GM23248 (cell line): ENCODE measurements around the gene LMO7. TPM values are rescaled to one million over a fixed set of nuclear protein-coding genes. Genes with fewer than 3 reads are reported as not detected.

Experiments
- DNase-seq: peaks from one replicate; pipeline ENCODE4 v3.0.0-alpha.2; 2015
- H2AFZ ChIP-seq: fragments of 200-600 bp; sonication (generic); 2 replicates; pipeline ENCODE4 v1.6.1; 2016; ENCODE audit warnings: antibody characterized with exemption
- H3F3A ChIP-seq: fragments of 200-600 bp; sonication (generic); 2 replicates; pipeline ENCODE4 v1.6.1; 2016; ENCODE audit warnings: mild to moderate bottlenecking, antibody characterized with exemption, mixed run types; ENCODE audit not compliant: insufficient read depth
- H3K27ac ChIP-seq: fragments of 200-600 bp; sonication (generic); 2 replicates; pipeline ENCODE4 v1.5.1; 2016; ENCODE audit warnings: mild to moderate bottlenecking
- H3K27me3 ChIP-seq: fragments of 200-600 bp; sonication (generic); replicated peaks from 2 replicates; pipeline ENCODE4 v1.6.1; 2016; ENCODE audit warnings: mild to moderate bottlenecking; ENCODE audit not compliant: insufficient read depth
- H3K36me3 ChIP-seq: fragments of 200-600 bp; sonication (generic); 2 replicates; pipeline ENCODE4 v1.6.1; 2016; ENCODE audit warnings: low read depth, mild to moderate bottlenecking
- H3K4me1 ChIP-seq: fragments of 200-600 bp; sonication (generic); 2 replicates; pipeline ENCODE4 v1.6.1; 2016; ENCODE audit warnings: mild to moderate bottlenecking; ENCODE audit not compliant: insufficient read depth
- H3K4me2 ChIP-seq: fragments of 200-600 bp; sonication (generic); one replicate; pipeline ENCODE4 v1.6.1; 2016; ENCODE audit warnings: mild to moderate bottlenecking; ENCODE audit not compliant: unreplicated experiment
- H3K4me3 ChIP-seq: fragments of 200-600 bp; sonication (generic); 2 replicates; pipeline ENCODE4 v1.5.1; 2016; ENCODE audit warnings: mild to moderate bottlenecking
- H3K79me2 ChIP-seq: fragments of 200-600 bp; sonication (generic); 2 replicates; pipeline ENCODE4 v1.6.1; 2016; ENCODE audit warnings: mild to moderate bottlenecking; ENCODE audit not compliant: insufficient read depth
- H3K9ac ChIP-seq: fragments of 200-600 bp; sonication (generic); 2 replicates; pipeline ENCODE4 v1.6.1; 2016; ENCODE audit warnings: mild to moderate bottlenecking
- H3K9me2 ChIP-seq: fragments of 200-600 bp; sonication (generic); 2 replicates; pipeline ENCODE4 v1.6.1; 2016; ENCODE audit warnings: mixed run types, mild to moderate bottlenecking, moderate library complexity; ENCODE audit not compliant: insufficient read depth
- H3K9me3 ChIP-seq: fragments of 200-600 bp; sonication (generic); one replicate; pipeline ENCODE4 v1.6.1; 2017; ENCODE audit warnings: low read depth
- H4K20me1 ChIP-seq: fragments of 200-600 bp; sonication (generic); 2 replicates; pipeline ENCODE4 v1.6.0; 2016; ENCODE audit not compliant: insufficient read depth
- EZH2 ChIP-seq: fragments of 200-600 bp; sonication (generic); IDR thresholded peaks from 2 replicates; pipeline ENCODE4 v1.6.1; 2018; ENCODE audit warnings: antibody characterized with exemption, mild to moderate bottlenecking; ENCODE audit not compliant: insufficient read depth, poor library complexity, severe bottlenecking
- EZH2phosphoT487 ChIP-seq: fragments of 200-600 bp; sonication (generic); IDR thresholded peaks from 2 replicates; pipeline ENCODE4 v1.6.1; 2018; ENCODE audit warnings: antibody characterized with exemption, moderate library complexity, mild to moderate bottlenecking, low read depth; ENCODE audit not compliant: insufficient read depth
- WGBS, 2 experiments: methylation state at CpG; one replicate each; pipeline ENCODE4 v1.1.6; 2015 to 2017; ENCODE audit warnings: low lambda C conversion rate in 2 of 2, low coverage in 1 of 2; ENCODE audit errors: missing lambda C conversion rate in 2 of 2; 5-methylcytosine and 5-hydroxymethylcytosine counted together
- in situ Hi-C: fragments of 300-500 bp; cut with MboI; formaldehyde crosslinking; loops from 2 replicates; pipeline ENCODE4 v1.15.0; 2020
- polyA plus RNA-seq: library from polyadenylated mRNA; unstranded; fragments of >200 nt; fragmentation: Nextera tagmentation; extraction: Ambion mirVana; gene quantifications from 2 replicates; pipeline ENCODE4 v1.2.1, GENCODE V29; 2016
- total RNA-seq: library from RNA; depleted of rRNA; stranded (reverse); fragments of >200 nt; shearing (Covaris generic); gene quantifications from 2 replicates; pipeline ENCODE4 v1.2.3, GENCODE V29; 2014

LMO7 gene
- total and polyA plus RNA-seq, 2 experiments from 2014 or later = 288 to 318 TPM

DNA sequence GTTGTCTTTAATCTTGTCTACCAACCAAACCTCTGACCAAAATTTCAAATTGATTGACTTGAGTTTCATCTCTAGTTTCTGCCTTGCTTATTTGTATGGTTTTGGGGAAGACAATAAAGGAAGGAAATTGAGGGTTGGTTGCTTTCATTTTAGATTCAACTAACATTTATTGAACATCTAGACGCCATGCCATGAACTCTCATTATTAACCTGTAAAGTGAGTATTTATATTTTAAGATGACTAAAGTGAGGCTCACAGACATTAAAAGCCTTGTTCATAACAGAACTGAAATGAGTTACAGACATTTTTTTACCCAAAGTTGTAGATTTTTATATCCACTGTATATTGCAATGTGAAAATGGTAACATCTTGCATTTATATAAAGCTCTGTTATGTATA is 239.3 kb downstream of the LMO7 start:
- Histone ChIP-seq H3K9me2 (no peaks in the 10 kb centered on the region), H3K27ac (no peak overlapping the region), H3K4me1 (no peaks in the 10 kb centered on the region), H3K4me3 (no peak overlapping the region), H3K9me3 (no peaks in the 10 kb centered on the region), H3K9ac (no peak overlapping the region), H3K79me2 (no peaks in the 10 kb centered on the region), H4K20me1 (no peaks in the 10 kb centered on the region), H2AFZ (no peak overlapping the region), H3F3A (no peaks in the 10 kb centered on the region), H3K4me2 (no peak overlapping the region), H3K36me3 (no peaks in the 10 kb centered on the region), H3K27me3 (no peaks in the 10 kb centered on the region)
- in situ Hi-C loops = loop anchor here (5.0 to 10.0 kb wide), 2 partner anchors 597 to 1029 kb away; no protein-coding TSS in a partner anchor
- DNase-seq = no peak
- 95% methylated on average over 1 of the region's 1 CpG for WGBS, 2 experiments
- no peak for TF ChIP-seq EZH2
- no peak for TF ChIP-seq EZH2phosphoT487

DNA sequence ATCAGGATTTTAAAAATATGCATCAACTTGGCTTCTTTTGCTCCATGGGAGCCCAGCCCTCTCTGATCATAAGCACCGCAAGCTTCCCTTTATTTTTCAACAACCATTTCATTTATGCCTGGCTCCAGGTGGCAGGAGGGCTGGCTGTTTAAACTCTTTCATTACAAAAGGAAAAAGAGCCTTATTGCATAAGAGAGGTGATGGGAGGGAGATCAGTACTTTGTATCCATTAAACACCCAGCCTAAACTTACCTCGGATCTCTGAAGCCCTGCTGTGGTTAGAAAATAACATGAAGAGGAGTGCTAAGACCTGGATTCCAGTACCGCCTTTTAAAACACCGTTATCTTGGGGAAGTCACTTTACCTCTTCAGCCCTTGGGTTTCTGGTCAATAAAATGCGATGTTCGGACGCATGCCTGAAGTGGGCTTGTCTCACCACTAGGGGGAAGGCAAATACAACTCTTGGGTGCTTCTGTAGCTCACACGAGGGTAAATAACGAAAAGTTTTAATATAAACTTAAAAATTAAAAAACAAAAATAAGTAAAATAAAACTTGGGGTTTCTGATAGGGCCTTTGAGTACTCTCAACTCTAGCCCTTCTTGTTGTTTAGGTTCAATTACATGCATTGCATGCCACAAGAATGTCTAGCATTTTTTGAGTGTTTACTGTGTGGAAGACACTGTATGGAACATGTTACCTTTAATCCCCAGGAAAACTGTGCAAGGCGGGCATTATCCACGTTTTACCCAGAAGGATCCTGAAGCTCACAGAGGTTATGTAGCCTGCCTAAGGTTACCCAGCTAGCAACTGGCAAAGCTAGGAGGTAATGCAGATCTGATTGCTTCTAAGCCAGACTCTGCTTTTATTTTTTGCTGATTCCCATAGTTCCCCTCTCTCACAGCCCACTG is 240.3 kb downstream of the LMO7 start:
- no peaks in the 10 kb centered on the region for H3F3A ChIP-seq
- TF ChIP-seq EZH2 = no peak
- no peak for TF ChIP-seq EZH2phosphoT487
- no peak overlapping the region for H2AFZ ChIP-seq
- no peaks in the 10 kb centered on the region for H3K36me3 ChIP-seq
- DNase-seq = peak; percentile 77
- H4K20me1 ChIP-seq = no peaks in the 10 kb centered on the region
- H3K9ac ChIP-seq = no peak overlapping the region
- no peak overlapping the region for H3K27ac ChIP-seq
- no peak overlapping the region for H3K4me3 ChIP-seq
- no peaks in the 10 kb centered on the region for H3K27me3 ChIP-seq
- no peaks in the 10 kb centered on the region for H3K9me2 ChIP-seq
- H3K4me2 ChIP-seq = no peak overlapping the region
- H3K79me2 ChIP-seq = no peaks in the 10 kb centered on the region
- no peaks in the 10 kb centered on the region for H3K9me3 ChIP-seq
- H3K4me1 ChIP-seq = no peaks in the 10 kb centered on the region
- in situ Hi-C loops = loop anchor here (5.0 to 10.0 kb wide), 2 partner anchors 596 to 1028 kb away; no protein-coding TSS in a partner anchor
- WGBS, 2 experiments = 15% methylated on average over 11 of the region's 11 CpGs

DNA sequence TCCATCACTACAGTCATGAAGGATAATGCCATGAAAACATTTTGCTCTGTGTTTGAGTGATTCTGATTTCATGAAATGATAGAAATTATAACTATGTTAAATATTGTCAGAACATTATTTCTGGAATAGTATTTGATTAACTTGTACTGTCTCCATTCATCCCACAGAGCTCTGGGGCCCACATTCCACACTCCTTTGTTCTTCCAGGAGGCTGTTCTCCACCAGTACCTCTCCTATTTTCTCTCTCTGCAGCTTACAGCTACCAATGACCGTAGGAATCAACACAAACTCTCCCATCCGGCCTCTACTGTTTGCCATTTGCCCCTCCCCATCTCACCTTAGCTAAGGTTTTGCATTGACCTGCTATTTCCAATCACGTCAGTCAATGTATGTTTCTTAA is 240.9 kb downstream of the LMO7 start:
- in situ Hi-C loops = loop anchor here (5.0 to 10.0 kb wide), 2 partner anchors 595 to 1028 kb away; no protein-coding TSS in a partner anchor
- no peaks in the 10 kb centered on the region for H3K9me3 ChIP-seq

GRCh38 chr13:75879656-75880055 is 243.5 kb downstream of the LMO7 start:
- Histone ChIP-seq H3F3A (no peaks in the 10 kb centered on the region), H3K79me2 (no peaks in the 10 kb centered on the region), H3K9me3 (no peaks in the 10 kb centered on the region), H4K20me1 (no peaks in the 10 kb centered on the region), H3K4me3 (no peak overlapping the region), H3K36me3 (no peaks in the 10 kb centered on the region), H3K4me1 (no peaks in the 10 kb centered on the region), H3K27me3 (no peaks in the 10 kb centered on the region), H3K9ac (no peak overlapping the region), H3K4me2 (no peak overlapping the region), H2AFZ (no peak overlapping the region), H3K9me2 (no peaks in the 10 kb centered on the region), H3K27ac (no peak overlapping the region)
- TF ChIP-seq EZH2phosphoT487 (no peak), EZH2 (no peak)
- in situ Hi-C loops = loop anchor here (5.0 to 10.0 kb wide), 2 partner anchors 593 to 1025 kb away; no protein-coding TSS in a partner anchor
- DNase-seq = no peak
- WGBS, 2 experiments = 90 to 91% methylated on average over 4 of the region's 4 CpGs

More for the DNA sequence above, 240.9 kb downstream of the LMO7 start:
- Histone ChIP-seq H3K9ac (no peak overlapping the region), H2AFZ (no peak overlapping the region), H3K36me3 (no peaks in the 10 kb centered on the region), H3K27me3 (no peaks in the 10 kb centered on the region), H3K27ac (no peak overlapping the region), H3K4me3 (no peak overlapping the region), H4K20me1 (no peaks in the 10 kb centered on the region), H3K79me2 (no peaks in the 10 kb centered on the region), H3F3A (no peaks in the 10 kb centered on the region), H3K9me2 (no peaks in the 10 kb centered on the region), H3K4me1 (no peaks in the 10 kb centered on the region), H3K4me2 (no peak overlapping the region)
- WGBS, 2 experiments = 71 to 76% methylated on average over 3 of the region's 3 CpGs
- TF ChIP-seq EZH2 = no peak
- TF ChIP-seq EZH2phosphoT487 = no peak
- no peak for DNase-seq
